SH-SY5Y (cell line): Measurements from ENCODE around the gene RXFP4.

ENCODE experiments used
- GATA2 ChIP-seq: IDR thresholded peaks from 2 replicates; pipeline ENCODE4 v1.6.1; 2011; ENCODE audit warnings: mild to moderate bottlenecking, low read depth, low read length
- GATA3 ChIP-seq: IDR thresholded peaks from 2 replicates; pipeline ENCODE4 v1.6.1; 2011; ENCODE audit warnings: low read depth, mild to moderate bottlenecking, low read length, moderate library complexity

GRCh38 chr1:155934097-155934935 lies 7.1 kb upstream of the RXFP4 start, which contains the start of gene KHDC4:
- TF ChIP-seq GATA2 (no peak), GATA3 (no peak)
